ENCODE measurements around the gene ATP6V1C2.

The ATP6V1C2 gene

DNA sequence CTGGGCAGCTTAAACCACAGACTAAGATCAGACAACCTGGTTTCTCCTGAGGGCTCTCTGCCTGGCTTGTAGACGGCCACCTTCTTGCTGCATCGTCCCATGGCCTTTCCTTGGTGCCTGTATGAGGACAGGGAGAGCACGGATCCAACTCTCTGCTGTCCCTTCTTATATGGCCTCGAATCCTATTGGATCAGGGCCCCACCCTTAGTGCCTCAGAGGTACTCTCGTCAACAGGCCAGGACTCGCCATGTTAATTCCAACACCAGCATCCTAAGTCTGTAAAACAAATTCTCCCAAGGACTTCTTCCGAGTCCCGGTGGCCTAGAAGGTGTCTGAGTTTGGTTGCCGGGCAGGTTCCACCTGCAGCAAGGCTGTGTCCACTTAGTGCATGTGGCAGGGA, 40.2 kb downstream of the ATP6V1C2 start:
- no peak for TF ChIP-seq ZFX (IDR thresholded peaks at IDR 0.05)
- no peak for TF ChIP-seq CTCF (conservative IDR thresholded peaks at IDR 0.05)
- H3K27ac ChIP-seq = no peak overlapping the region

GRCh38 chr2:10762651-10763460, 41.4 kb downstream of the ATP6V1C2 start:
- no peak overlapping the region for H3K27ac ChIP-seq
- no peak for TF ChIP-seq ZFX (IDR thresholded peaks at IDR 0.05)
- no peak for TF ChIP-seq CTCF (conservative IDR thresholded peaks at IDR 0.05)

- H3K27ac ChIP-seq = no peak overlapping the region
- TF ChIP-seq ZFX (IDR thresholded peaks at IDR 0.05) (no peak), CTCF (conservative IDR thresholded peaks at IDR 0.05) (no peak)
Measured at GRCh38 chr2:10763461-10763800, 42.0 kb downstream of the ATP6V1C2 start.

DNA sequence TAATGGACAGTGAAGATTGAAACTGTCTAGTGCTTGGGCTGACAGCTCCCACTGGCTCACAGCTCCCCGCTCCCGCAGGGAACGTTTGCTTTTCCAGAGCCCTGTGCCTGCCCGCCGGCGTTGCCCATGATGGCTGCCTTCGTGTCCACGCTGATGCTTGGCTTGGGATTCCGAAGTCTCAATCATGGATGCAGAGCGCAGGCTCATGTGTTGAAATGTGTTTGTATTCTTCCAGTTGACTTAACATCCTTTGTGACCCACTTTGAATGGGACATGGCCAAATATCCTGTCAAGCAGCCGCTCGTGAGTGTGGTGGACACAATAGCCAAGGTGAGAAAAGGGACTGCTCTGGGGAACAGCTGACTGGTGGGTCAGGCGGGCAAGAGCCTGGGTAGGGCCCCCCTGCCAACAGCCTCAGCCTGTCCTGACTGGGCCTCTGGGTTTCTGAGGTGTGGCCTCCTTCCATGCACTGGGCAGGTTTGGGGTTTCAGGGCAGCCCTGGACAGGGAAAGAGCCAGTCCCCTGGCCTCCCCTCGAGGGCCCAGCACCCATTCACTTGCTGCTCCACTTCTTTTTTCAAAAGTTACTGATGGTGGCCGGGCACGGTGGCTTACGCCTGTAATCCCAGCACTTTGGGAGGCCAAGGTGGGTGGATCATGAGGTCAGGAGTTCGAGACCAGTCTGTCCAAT, 42.8 kb downstream of the ATP6V1C2 start:
- TF ChIP-seq ZFX (IDR thresholded peaks at IDR 0.05) (no peak), CTCF (conservative IDR thresholded peaks at IDR 0.05) (no peak)
- H3K27ac ChIP-seq = no peak overlapping the region

DNA sequence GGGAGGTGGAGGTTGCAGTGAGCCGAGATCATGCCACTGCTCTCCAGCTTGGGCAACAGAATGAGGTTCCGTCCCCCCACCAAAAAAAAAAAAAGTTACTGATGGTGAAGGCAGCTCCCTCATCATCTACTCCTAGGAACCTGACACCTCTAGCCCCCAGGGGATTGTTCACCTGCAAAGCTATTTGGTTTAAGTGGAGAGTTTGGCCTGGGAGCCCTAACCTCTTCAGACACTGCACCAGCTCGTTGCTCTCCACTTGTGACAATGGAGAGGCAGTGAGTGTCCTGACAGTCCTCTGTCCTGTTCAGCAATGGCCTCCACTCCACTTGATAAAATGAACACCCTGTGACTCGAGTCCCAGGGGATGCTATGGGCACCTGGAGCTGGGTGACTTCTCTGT, 43.5 kb downstream of the ATP6V1C2 start:
- no peak overlapping the region for H3K27ac ChIP-seq
- no peak for TF ChIP-seq CTCF (conservative IDR thresholded peaks at IDR 0.05)

- TF ChIP-seq ZFX (IDR thresholded peaks at IDR 0.05) (no peak), CTCF (conservative IDR thresholded peaks at IDR 0.05) (no peak)
- no peak overlapping the region for H3K27ac ChIP-seq
Measured at GRCh38 chr2:10765461-10765860, 44.0 kb downstream of the ATP6V1C2 start.

GRCh38 chr2:10765914-10766313, 44.5 kb downstream of the ATP6V1C2 start:
- TF ChIP-seq ZFX (IDR thresholded peaks at IDR 0.05) (no peak), CTCF (conservative IDR thresholded peaks at IDR 0.05) (no peak)
- no peak overlapping the region for H3K27ac ChIP-seq
